CD4-positive, alpha-beta T cell (primary cell): ENCODE data around the gene ROCK2. TPM values are rescaled to one million over a fixed set of nuclear protein-coding genes. Genes with fewer than 3 reads are reported as not detected.

Experiments
- ATAC-seq: fragments of 200-7000 bp; cut with Tn5 transposase; one replicate; pipeline ENCODE4 v1.10.0; 2022; ENCODE audit warnings: mild to moderate bottlenecking; ENCODE audit not compliant: poor library complexity
- CTCF ChIA-PET: fragments of 350-600 bp; sonication (Branson Sonifier 250); formaldehyde crosslinking; loops from one replicate; lab custom pipeline; 2021; ENCODE audit warnings: antibody characterized with exemption, inconsistent platforms; lab: Charles Lee
- POLR2A ChIA-PET: fragments of 350-600 bp; sonication (Branson Sonifier 250); formaldehyde crosslinking; loops from one replicate; lab custom pipeline; 2021; ENCODE audit warnings: antibody characterized with exemption, inconsistent platforms; lab: Charles Lee
- DNase-seq, 14 experiments: peaks; one replicate each; pipeline ENCODE4 v3.0.0-alpha.2; 2013 to 2020; ENCODE audit warnings: mixed read lengths in 2 of 14
- H3K27ac ChIP-seq, 2 donors: one replicate each; pipeline versions ENCODE4 v1.5.1 to v1.7.0; 2013; ENCODE audit warnings: low read length in 2 of 2, low read depth in 1 of 2, mild to moderate bottlenecking in 1 of 2
- H3K27me3 ChIP-seq, 2 experiments: 1 replicate in 1 of 2; 2 replicates in 1 of 2; pipeline versions ENCODE4 v1.6.1 to v1.7.0; 2013; ENCODE audit warnings: low read length in 2 of 2, control low read depth in 1 of 2, mild to moderate bottlenecking in 1 of 2, moderate library complexity in 1 of 2; ENCODE audit not compliant: insufficient read depth in 2 of 2, control insufficient read depth in 1 of 2
- H3K36me3 ChIP-seq: one replicate; pipeline ENCODE4 v1.6.1; 2013; ENCODE audit warnings: low read length, control low read depth; ENCODE audit not compliant: insufficient read depth
- H3K4me1 ChIP-seq: one replicate; pipeline ENCODE4 v1.6.1; 2013; ENCODE audit warnings: low read length, control low read depth; ENCODE audit not compliant: insufficient read depth
- H3K4me3 ChIP-seq: one replicate; pipeline ENCODE4 v1.5.1; 2013; ENCODE audit warnings: mild to moderate bottlenecking, low read length, moderate library complexity
- H3K9me3 ChIP-seq, 2 experiments: 1 replicate in 1 of 2; 2 replicates in 1 of 2; pipeline versions ENCODE4 v1.6.1 to v1.7.0; 2013; ENCODE audit warnings: low read length in 2 of 2, mild to moderate bottlenecking in 2 of 2, control low read depth in 1 of 2, moderate library complexity in 1 of 2; ENCODE audit not compliant: control insufficient read depth in 1 of 2, insufficient read depth in 1 of 2
- H3K27ac Mint-ChIP-seq: one replicate; pipeline ENCODE4 v1.8.0; 2020; ENCODE audit warnings: mixed read lengths
- H3K27me3 Mint-ChIP-seq: one replicate; pipeline ENCODE4 v1.8.0; 2021; ENCODE audit warnings: mixed read lengths
- H3K36me3 Mint-ChIP-seq: one replicate; pipeline ENCODE4 v1.8.0; 2021; ENCODE audit warnings: low read depth, mixed read lengths
- H3K4me1 Mint-ChIP-seq: one replicate; pipeline ENCODE4 v1.8.0; 2021; ENCODE audit warnings: low read depth, mixed read lengths
- H3K4me3 Mint-ChIP-seq: one replicate; pipeline ENCODE4 v1.8.0; 2020; ENCODE audit warnings: mild to moderate bottlenecking, mixed read lengths
- H3K9me3 Mint-ChIP-seq: one replicate; pipeline ENCODE4 v1.8.0; 2020; ENCODE audit warnings: mixed read lengths
- CTCF ChIP-seq: fragments of 200-600 bp; IDR thresholded peaks from one replicate; pipeline ENCODE4 v1.8.0; 2022; ENCODE audit warnings: antibody characterized with exemption, mild to moderate bottlenecking
- intact Hi-C, 2 experiments: fragments of 100-400 bp; cut with DNase I in 1 of 2; cut with micrococcal nuclease in 1 of 2; formaldehyde crosslinking; loops; one replicate each; pipeline versions ENCODE4 v1.15.1 to v1.9.0; 2023 to 2025; cut with DNase I, micrococcal nuclease
- total RNA-seq, 174 experiments: library from RNA in 2 of 174; stranded (reverse) in 2 of 174; gene quantifications; one replicate each; pipeline ENCODE4 v1.2.3 and lab custom pipeline; 2021 to 2026

The ROCK2 gene
- total RNA-seq, 2 experiments from 2014 or later, result 6.9 to 9.4 TPM

- H3K27me3 Mint-ChIP-seq, result no peaks in the 10 kb centered on the region
- H3K9me3 Mint-ChIP-seq, result peaks cover 2% of the 10 kb centered on the region
- intact Hi-C loops, result no loop called here
- no peak overlapping the region for H3K27ac Mint-ChIP-seq
- peaks cover 29% of the 10 kb centered on the region for H3K36me3 Mint-ChIP-seq
- no peak overlapping the region for H3K4me3 Mint-ChIP-seq
- DNase-seq (no peak), ATAC-seq (no peak)
- POLR2A ChIA-PET, result interaction anchor here (1.6 kb wide), 1 partner anchor 10 kb away, joined by 3 read pairs; no protein-coding TSS in a partner anchor
- peaks cover 20% of the 10 kb centered on the region for H3K4me1 Mint-ChIP-seq
- H3K4me3 ChIP-seq, result no peak overlapping the region
- no peaks in the 10 kb centered on the region for H3K27me3 ChIP-seq
- CTCF ChIA-PET, result no interaction called here
- no peak overlapping the region for H3K27ac ChIP-seq
- no peaks in the 10 kb centered on the region for H3K9me3 ChIP-seq
- TF ChIP-seq CTCF, result no peak
- no peaks in the 10 kb centered on the region for H3K36me3 ChIP-seq
- H3K4me1 ChIP-seq, result no peaks in the 10 kb centered on the region
These were observed 93.8 kb downstream of the ROCK2 start for GRCh38 chr2:11250400-11251196.

- no peak overlapping the region for H3K27ac ChIP-seq
- Mint-ChIP-seq H3K27me3 (no peaks in the 10 kb centered on the region), H3K27ac (no peak overlapping the region), H3K36me3 (peaks cover 39% of the 10 kb centered on the region), H3K4me3 (no peak overlapping the region), H3K9me3 (no peaks in the 10 kb centered on the region), H3K4me1 (peaks cover 12% of the 10 kb centered on the region)
- TF ChIP-seq CTCF, result no peak
- H3K27me3 ChIP-seq, result no peaks in the 10 kb centered on the region
- ChIA-PET POLR2A (no interaction called here), CTCF (no interaction called here)
- H3K9me3 ChIP-seq, result no peaks in the 10 kb centered on the region
- DNase-seq (no peak), ATAC-seq (no peak)
- no peak overlapping the region for H3K4me3 ChIP-seq
- no peaks in the 10 kb centered on the region for H3K36me3 ChIP-seq
- H3K4me1 ChIP-seq, result no peaks in the 10 kb centered on the region
- intact Hi-C loops, result no loop called here
These were observed 99.1 kb downstream of the ROCK2 start for GRCh38 chr2:11245322-11245721.

GRCh38 chr2:11244091-11244826, 100.2 kb downstream of the ROCK2 start:
- Mint-ChIP-seq H3K27ac (no peak overlapping the region), H3K4me3 (no peak overlapping the region), H3K36me3 (peaks cover 35% of the 10 kb centered on the region), H3K9me3 (no peaks in the 10 kb centered on the region), H3K27me3 (no peaks in the 10 kb centered on the region), H3K4me1 (peaks cover 8% of the 10 kb centered on the region)
- Histone ChIP-seq H3K9me3 (no peaks in the 10 kb centered on the region), H3K27me3 (no peaks in the 10 kb centered on the region), H3K4me3 (no peak overlapping the region), H3K36me3 (no peaks in the 10 kb centered on the region), H3K27ac (no peak overlapping the region), H3K4me1 (no peaks in the 10 kb centered on the region)
- intact Hi-C loops, result no loop called here
- no peak for TF ChIP-seq CTCF
- CTCF ChIA-PET, result no interaction called here
- POLR2A ChIA-PET, result no interaction called here
- ATAC-seq (no peak), DNase-seq (no peak)
